DMS79 treated with DMSO at 0.1 percent for 48 hours (cell line): Measurements from ENCODE around the gene SUPT5H.
"Not testable (repeated sequence)": the region's sequence is repeated elsewhere in the genome, so short reads cannot be mapped to it uniquely, and the experiment has no call there.

Experiments
- DNase-seq: peaks from one replicate; lab custom pipeline; 2025; lab: John Stamatoyannopoulos, UW

SUPT5H gene

GRCh38 chr19:39465956-39466747 lies 20.8 kb downstream of the SUPT5H start:
- no peak for DNase-seq

- no peak for DNase-seq
Observed at GRCh38 chr19:39467941-39468340, 22.6 kb downstream of the SUPT5H start.

GRCh38 chr19:39469036-39469435 lies 23.7 kb downstream of the SUPT5H start:
- DNase-seq: no peak

GRCh38 chr19:39469567-39469966 lies 24.2 kb downstream of the SUPT5H start:
- no peak for DNase-seq

GRCh38 chr19:39470724-39471339 lies 25.4 kb downstream of the SUPT5H start:
- no peak for DNase-seq

- no peak for DNase-seq
Observed at GRCh38 chr19:39471756-39472536, 26.6 kb downstream of the SUPT5H start.

- no peak for DNase-seq
Observed at GRCh38 chr19:39472746-39473442, 27.5 kb downstream of the SUPT5H start.

- DNase-seq: no peak
Observed at GRCh38 chr19:39473443-39473960, 28.1 kb downstream of the SUPT5H start.

GRCh38 chr19:39474139-39474620 lies 28.8 kb downstream of the SUPT5H start:
- peak; percentile 5 for DNase-seq

- no peak for DNase-seq
Observed at GRCh38 chr19:39475748-39476147, 30.4 kb downstream of the SUPT5H start.

GRCh38 chr19:39479319-39479801 lies 34.0 kb downstream of the SUPT5H start:
- not testable (repeated sequence) for DNase-seq

- peak; percentile 9 for DNase-seq
Observed at GRCh38 chr19:39479916-39480315, 34.5 kb downstream of the SUPT5H start.

GRCh38 chr19:39480337-39481228 lies 35.2 kb downstream of the SUPT5H start, which contains the start of gene TIMM50:
Gene TIMM50 (plus strand): TSS chr19:39480838. CDS start chr19:39480854, 16 bp downstream.
- peak; percentile 92 for DNase-seq

GRCh38 chr19:39481229-39481545 lies 35.8 kb downstream of the SUPT5H start:
- DNase-seq: no peak

GRCh38 chr19:39481676-39482075 lies 36.3 kb downstream of the SUPT5H start:
- no peak for DNase-seq

GRCh38 chr19:39483141-39483540 lies 37.8 kb downstream of the SUPT5H start:
- DNase-seq: no peak

- no peak for DNase-seq
Observed at GRCh38 chr19:39489756-39490155, 44.4 kb downstream of the SUPT5H start.

- no peak for DNase-seq
Observed at GRCh38 chr19:39492225-39492624, 46.8 kb downstream of the SUPT5H start.

GRCh38 chr19:39492788-39493187 lies 47.4 kb downstream of the SUPT5H start:
- no peak for DNase-seq

- DNase-seq: no peak
Observed at GRCh38 chr19:39494661-39495060, 49.3 kb downstream of the SUPT5H start.

GRCh38 chr19:39496063-39496462 lies 50.7 kb downstream of the SUPT5H start:
- no peak for DNase-seq
